ENCODE data around the gene SLC6A9. TPM values are rescaled to one million over a fixed set of nuclear protein-coding genes. Genes with fewer than 3 reads are reported as not detected.
A peak's percentile ranks its signal among the peaks of the same experiment; 100 is the strongest.

Gene SLC6A9
- polyA plus RNA-seq (2013, experiment 1 of 2), result 10.6 TPM
- 11.3 TPM for polyA plus RNA-seq (2013, experiment 2 of 2)

- Histone ChIP-seq H3K4me3 (ENCODE audit: low read length) (peak within 1 kb of the TSS; percentile 65), H3K27me3 (ENCODE audit: insufficient read depth, low read length) (no peaks in the 10 kb centered on the region), H3K4me1 (ENCODE audit: insufficient read depth, low read length) (peaks cover 18% of the 10 kb centered on the region), H3K27ac (ENCODE audit: low read depth, low read length) (peak within 1 kb of the TSS; percentile 54), H3K36me3 (ENCODE audit: insufficient read depth, low read length) (no peaks in the 10 kb centered on the region), H3K9me3 (ENCODE audit: insufficient read depth, low read depth, low read length) (no peaks in the 10 kb centered on the region), H3K9ac (ENCODE audit: low read depth, low read length) (peak within 1 kb of the TSS; percentile 89)
- WGBS, result 3% methylated on average over 39 of the region's 40 CpGs
Observed at GRCh38 chr1:44031252-44032169, at the start of gene SLC6A9. Gene SLC6A9, minus strand, starts transcription at chr1:44031462. Its CDS starts 7,185 bp downstream, at chr1:44024277.

- H3K27ac ChIP-seq (ENCODE audit: low read depth, low read length), result no peak overlapping the region
- H3K4me1 ChIP-seq (ENCODE audit: insufficient read depth, low read length), result no peaks in the 10 kb centered on the region
- no peak overlapping the region for H3K4me3 ChIP-seq (ENCODE audit: low read length)
- H3K36me3 ChIP-seq (ENCODE audit: insufficient read depth, low read length), result no peaks in the 10 kb centered on the region
- 98% methylated on average over 3 of the region's 4 CpGs for WGBS
- H3K9me3 ChIP-seq (ENCODE audit: insufficient read depth, low read depth, low read length), result no peaks in the 10 kb centered on the region
- H3K9ac ChIP-seq (ENCODE audit: low read depth, low read length), result no peak overlapping the region
- H3K27me3 ChIP-seq (ENCODE audit: insufficient read depth, low read length), result no peaks in the 10 kb centered on the region
Observed at GRCh38 chr1:44079566-44079965, 48.3 kb upstream of the SLC6A9 start.

GRCh38 chr1:44078104-44078503 lies 46.8 kb upstream of the SLC6A9 start:
- Histone ChIP-seq H3K9ac (ENCODE audit: low read depth, low read length) (no peak overlapping the region), H3K9me3 (ENCODE audit: insufficient read depth, low read depth, low read length) (no peaks in the 10 kb centered on the region), H3K4me3 (ENCODE audit: low read length) (no peak overlapping the region), H3K27me3 (ENCODE audit: insufficient read depth, low read length) (no peaks in the 10 kb centered on the region), H3K36me3 (ENCODE audit: insufficient read depth, low read length) (no peaks in the 10 kb centered on the region), H3K4me1 (ENCODE audit: insufficient read depth, low read length) (no peaks in the 10 kb centered on the region), H3K27ac (ENCODE audit: low read depth, low read length) (no peak overlapping the region)
- 87% methylated on average over 2 of the region's 2 CpGs for WGBS

GRCh38 chr1:44077421-44077820 lies 46.2 kb upstream of the SLC6A9 start:
- Histone ChIP-seq H3K9me3 (ENCODE audit: insufficient read depth, low read depth, low read length) (no peaks in the 10 kb centered on the region), H3K27me3 (ENCODE audit: insufficient read depth, low read length) (no peaks in the 10 kb centered on the region), H3K36me3 (ENCODE audit: insufficient read depth, low read length) (no peaks in the 10 kb centered on the region), H3K9ac (ENCODE audit: low read depth, low read length) (no peak overlapping the region), H3K4me3 (ENCODE audit: low read length) (no peak overlapping the region), H3K4me1 (ENCODE audit: insufficient read depth, low read length) (no peaks in the 10 kb centered on the region), H3K27ac (ENCODE audit: low read depth, low read length) (no peak overlapping the region)
- WGBS, result 90% methylated on average over 5 of the region's 5 CpGs

GRCh38 chr1:44076066-44076465 lies 44.8 kb upstream of the SLC6A9 start:
- H3K36me3 ChIP-seq (ENCODE audit: insufficient read depth, low read length), result no peaks in the 10 kb centered on the region
- H3K27me3 ChIP-seq (ENCODE audit: insufficient read depth, low read length), result no peaks in the 10 kb centered on the region
- H3K9me3 ChIP-seq (ENCODE audit: insufficient read depth, low read depth, low read length), result no peaks in the 10 kb centered on the region
- no peak overlapping the region for H3K9ac ChIP-seq (ENCODE audit: low read depth, low read length)
- WGBS, result 80% methylated on average over 1 of the region's 1 CpG
- H3K4me3 ChIP-seq (ENCODE audit: low read length), result no peak overlapping the region
- H3K4me1 ChIP-seq (ENCODE audit: insufficient read depth, low read length), result no peaks in the 10 kb centered on the region
- H3K27ac ChIP-seq (ENCODE audit: low read depth, low read length), result no peak overlapping the region

- H3K27ac ChIP-seq (ENCODE audit: low read depth, low read length), result no peak overlapping the region
Observed at GRCh38 chr1:44074415-44074814, 43.2 kb upstream of the SLC6A9 start.

GRCh38 chr1:44073528-44073927 lies 42.3 kb upstream of the SLC6A9 start:
- no peaks in the 10 kb centered on the region for H3K9me3 ChIP-seq (ENCODE audit: insufficient read depth, low read depth, low read length)
- H3K9ac ChIP-seq (ENCODE audit: low read depth, low read length), result no peak overlapping the region
- no peaks in the 10 kb centered on the region for H3K4me1 ChIP-seq (ENCODE audit: insufficient read depth, low read length)
- no peak overlapping the region for H3K27ac ChIP-seq (ENCODE audit: low read depth, low read length)
- no peaks in the 10 kb centered on the region for H3K36me3 ChIP-seq (ENCODE audit: insufficient read depth, low read length)
- H3K27me3 ChIP-seq (ENCODE audit: insufficient read depth, low read length), result no peaks in the 10 kb centered on the region
- WGBS, result 73% methylated on average over 2 of the region's 2 CpGs
- H3K4me3 ChIP-seq (ENCODE audit: low read length), result no peak overlapping the region

More at GRCh38 chr1:44074415-44074814, 43.2 kb upstream of the SLC6A9 start:
- H3K27me3 ChIP-seq (ENCODE audit: insufficient read depth, low read length), result no peaks in the 10 kb centered on the region
- H3K36me3 ChIP-seq (ENCODE audit: insufficient read depth, low read length), result no peaks in the 10 kb centered on the region
- 97% methylated on average over 2 of the region's 3 CpGs for WGBS
- no peaks in the 10 kb centered on the region for H3K4me1 ChIP-seq (ENCODE audit: insufficient read depth, low read length)
- no peak overlapping the region for H3K4me3 ChIP-seq (ENCODE audit: low read length)
- no peak overlapping the region for H3K9ac ChIP-seq (ENCODE audit: low read depth, low read length)
- H3K9me3 ChIP-seq (ENCODE audit: insufficient read depth, low read depth, low read length), result no peaks in the 10 kb centered on the region

- no peaks in the 10 kb centered on the region for H3K9me3 ChIP-seq (ENCODE audit: insufficient read depth, low read depth, low read length)
- no peak overlapping the region for H3K4me3 ChIP-seq (ENCODE audit: low read length)
- no peak overlapping the region for H3K9ac ChIP-seq (ENCODE audit: low read depth, low read length)
- H3K4me1 ChIP-seq (ENCODE audit: insufficient read depth, low read length), result no peaks in the 10 kb centered on the region
- no peak overlapping the region for H3K27ac ChIP-seq (ENCODE audit: low read depth, low read length)
- WGBS, result 92% methylated on average over 2 of the region's 2 CpGs
- no peaks in the 10 kb centered on the region for H3K36me3 ChIP-seq (ENCODE audit: insufficient read depth, low read length)
- H3K27me3 ChIP-seq (ENCODE audit: insufficient read depth, low read length), result no peaks in the 10 kb centered on the region
Observed at GRCh38 chr1:44072821-44073220, 41.6 kb upstream of the SLC6A9 start.

GRCh38 chr1:44072204-44072603 lies 40.9 kb upstream of the SLC6A9 start:
- Histone ChIP-seq H3K4me1 (ENCODE audit: insufficient read depth, low read length) (no peaks in the 10 kb centered on the region), H3K36me3 (ENCODE audit: insufficient read depth, low read length) (no peaks in the 10 kb centered on the region), H3K9ac (ENCODE audit: low read depth, low read length) (no peak overlapping the region), H3K27me3 (ENCODE audit: insufficient read depth, low read length) (no peaks in the 10 kb centered on the region), H3K27ac (ENCODE audit: low read depth, low read length) (no peak overlapping the region), H3K9me3 (ENCODE audit: insufficient read depth, low read depth, low read length) (no peaks in the 10 kb centered on the region), H3K4me3 (ENCODE audit: low read length) (no peak overlapping the region)

GRCh38 chr1:44071461-44071860 lies 40.2 kb upstream of the SLC6A9 start:
- H3K9ac ChIP-seq (ENCODE audit: low read depth, low read length), result no peak overlapping the region
- WGBS, result 67% methylated on average over 3 of the region's 3 CpGs

GRCh38 chr1:44068442-44068921 lies 37.2 kb upstream of the SLC6A9 start:
- no peak overlapping the region for H3K27ac ChIP-seq (ENCODE audit: low read depth, low read length)
- no peaks in the 10 kb centered on the region for H3K27me3 ChIP-seq (ENCODE audit: insufficient read depth, low read length)
- WGBS, result 82% methylated on average over 1 of the region's 2 CpGs
- H3K36me3 ChIP-seq (ENCODE audit: insufficient read depth, low read length), result no peaks in the 10 kb centered on the region
- no peak overlapping the region for H3K9ac ChIP-seq (ENCODE audit: low read depth, low read length)
- no peak overlapping the region for H3K4me3 ChIP-seq (ENCODE audit: low read length)
- H3K4me1 ChIP-seq (ENCODE audit: insufficient read depth, low read length), result no peaks in the 10 kb centered on the region
- H3K9me3 ChIP-seq (ENCODE audit: insufficient read depth, low read depth, low read length), result no peaks in the 10 kb centered on the region

More at GRCh38 chr1:44071461-44071860, 40.2 kb upstream of the SLC6A9 start:
- Histone ChIP-seq H3K4me3 (ENCODE audit: low read length) (no peak overlapping the region), H3K36me3 (ENCODE audit: insufficient read depth, low read length) (no peaks in the 10 kb centered on the region), H3K27ac (ENCODE audit: low read depth, low read length) (no peak overlapping the region), H3K9me3 (ENCODE audit: insufficient read depth, low read depth, low read length) (no peaks in the 10 kb centered on the region), H3K27me3 (ENCODE audit: insufficient read depth, low read length) (no peaks in the 10 kb centered on the region), H3K4me1 (ENCODE audit: insufficient read depth, low read length) (no peaks in the 10 kb centered on the region)
